Stimulated activated naive CD4-positive, alpha-beta T cell treated with Interleukin-2 at 50 U/mL for 16 hours (primary cell): Measurements from ENCODE around the gene RIPOR3.
"Not testable (repeated sequence)": the region's sequence is repeated elsewhere in the genome, so short reads cannot be mapped to it uniquely, and the experiment has no call there.

ENCODE experiments used
- DNase-seq: peaks from one replicate; lab custom pipeline; 2025; lab: John Stamatoyannopoulos, UW

Gene RIPOR3

GRCh38 chr20:50607850-50608749 lies 83.2 kb downstream of the RIPOR3 start:
- DNase-seq, result no peak

GRCh38 chr20:50607436-50607835 lies 83.9 kb downstream of the RIPOR3 start:
- no peak for DNase-seq

- DNase-seq, result no peak
These were observed 86.2 kb downstream of the RIPOR3 start for GRCh38 chr20:50605136-50605535.

- no peak for DNase-seq
These were observed 86.9 kb downstream of the RIPOR3 start for GRCh38 chr20:50604451-50604850.

GRCh38 chr20:50602432-50603088 lies 88.8 kb downstream of the RIPOR3 start:
- no peak for DNase-seq

- no peak for DNase-seq
These were observed 89.6 kb downstream of the RIPOR3 start for GRCh38 chr20:50601511-50602431.

- DNase-seq, result no peak
These were observed 91.0 kb downstream of the RIPOR3 start for GRCh38 chr20:50600281-50600895.

GRCh38 chr20:50598768-50599167 lies 92.6 kb downstream of the RIPOR3 start:
- not testable (repeated sequence) for DNase-seq

- DNase-seq, result no peak
These were observed 93.3 kb downstream of the RIPOR3 start for GRCh38 chr20:50598074-50598473.

- no peak for DNase-seq
These were observed 93.9 kb downstream of the RIPOR3 start for GRCh38 chr20:50597406-50597969.

- no peak for DNase-seq
These were observed 94.7 kb downstream of the RIPOR3 start for GRCh38 chr20:50596694-50597021.

- no peak for DNase-seq
These were observed 95.2 kb downstream of the RIPOR3 start for GRCh38 chr20:50595988-50596693.

- DNase-seq, result no peak
These were observed 95.9 kb downstream of the RIPOR3 start for GRCh38 chr20:50595433-50595895.

GRCh38 chr20:50594591-50595432 lies 96.5 kb downstream of the RIPOR3 start:
- DNase-seq, result no peak

- DNase-seq, result no peak
These were observed 97.1 kb downstream of the RIPOR3 start for GRCh38 chr20:50594231-50594590.

GRCh38 chr20:50593005-50593335 lies 98.4 kb downstream of the RIPOR3 start:
- DNase-seq, result no peak

- no peak for DNase-seq
These were observed 98.9 kb downstream of the RIPOR3 start for GRCh38 chr20:50592282-50593004.

- DNase-seq, result no peak
These were observed 100.0 kb downstream of the RIPOR3 start for GRCh38 chr20:50591233-50591852.

- no peak for DNase-seq
These were observed 101.0 kb downstream of the RIPOR3 start for GRCh38 chr20:50590348-50590664.
